GM10266 (cell line): ENCODE data around the gene STUB1.

Source experiments
- DNase-seq: peaks from one replicate; pipeline ENCODE4 v3.0.0; 2012; ENCODE audit errors: extremely low spot score
- TF ChIP-seq, protein P1 (sequence below): IDR thresholded peaks from 2 replicates; pipeline ENCODE4 v1.5.1; 2012; ENCODE audit warnings: mild to moderate bottlenecking, low read depth; ENCODE audit not compliant: control insufficient read depth, insufficient read depth; ENCODE audit errors: missing control alignments

STUB1 gene

DNA sequence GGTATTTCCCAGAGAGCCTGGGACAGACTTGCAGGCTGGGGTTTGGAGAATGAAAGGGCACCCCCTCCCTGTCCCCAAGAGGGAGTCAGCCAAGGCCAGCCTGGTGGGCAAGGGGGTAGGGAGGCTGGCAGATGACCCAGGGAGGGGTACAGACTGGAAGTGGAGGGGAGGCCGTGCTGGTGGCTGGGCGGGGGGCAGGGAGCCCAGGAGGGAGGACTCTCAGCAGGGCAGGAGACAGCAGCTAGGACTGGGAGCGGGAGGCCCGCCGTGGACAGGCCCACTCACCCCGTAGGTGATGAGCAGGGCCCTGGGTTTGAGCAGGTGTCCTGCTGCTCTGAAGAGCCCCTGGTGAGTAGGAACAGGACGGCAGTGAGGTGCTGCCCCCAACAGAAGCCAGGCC is 45.2 kb upstream of the STUB1 start:
- TF ChIP-seq, protein P1, sequence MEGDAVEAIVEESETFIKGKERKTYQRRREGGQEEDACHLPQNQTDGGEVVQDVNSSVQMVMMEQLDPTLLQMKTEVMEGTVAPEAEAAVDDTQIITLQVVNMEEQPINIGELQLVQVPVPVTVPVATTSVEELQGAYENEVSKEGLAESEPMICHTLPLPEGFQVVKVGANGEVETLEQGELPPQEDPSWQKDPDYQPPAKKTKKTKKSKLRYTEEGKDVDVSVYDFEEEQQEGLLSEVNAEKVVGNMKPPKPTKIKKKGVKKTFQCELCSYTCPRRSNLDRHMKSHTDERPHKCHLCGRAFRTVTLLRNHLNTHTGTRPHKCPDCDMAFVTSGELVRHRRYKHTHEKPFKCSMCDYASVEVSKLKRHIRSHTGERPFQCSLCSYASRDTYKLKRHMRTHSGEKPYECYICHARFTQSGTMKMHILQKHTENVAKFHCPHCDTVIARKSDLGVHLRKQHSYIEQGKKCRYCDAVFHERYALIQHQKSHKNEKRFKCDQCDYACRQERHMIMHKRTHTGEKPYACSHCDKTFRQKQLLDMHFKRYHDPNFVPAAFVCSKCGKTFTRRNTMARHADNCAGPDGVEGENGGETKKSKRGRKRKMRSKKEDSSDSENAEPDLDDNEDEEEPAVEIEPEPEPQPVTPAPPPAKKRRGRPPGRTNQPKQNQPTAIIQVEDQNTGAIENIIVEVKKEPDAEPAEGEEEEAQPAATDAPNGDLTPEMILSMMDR: no peak
- no peak for DNase-seq

DNA sequence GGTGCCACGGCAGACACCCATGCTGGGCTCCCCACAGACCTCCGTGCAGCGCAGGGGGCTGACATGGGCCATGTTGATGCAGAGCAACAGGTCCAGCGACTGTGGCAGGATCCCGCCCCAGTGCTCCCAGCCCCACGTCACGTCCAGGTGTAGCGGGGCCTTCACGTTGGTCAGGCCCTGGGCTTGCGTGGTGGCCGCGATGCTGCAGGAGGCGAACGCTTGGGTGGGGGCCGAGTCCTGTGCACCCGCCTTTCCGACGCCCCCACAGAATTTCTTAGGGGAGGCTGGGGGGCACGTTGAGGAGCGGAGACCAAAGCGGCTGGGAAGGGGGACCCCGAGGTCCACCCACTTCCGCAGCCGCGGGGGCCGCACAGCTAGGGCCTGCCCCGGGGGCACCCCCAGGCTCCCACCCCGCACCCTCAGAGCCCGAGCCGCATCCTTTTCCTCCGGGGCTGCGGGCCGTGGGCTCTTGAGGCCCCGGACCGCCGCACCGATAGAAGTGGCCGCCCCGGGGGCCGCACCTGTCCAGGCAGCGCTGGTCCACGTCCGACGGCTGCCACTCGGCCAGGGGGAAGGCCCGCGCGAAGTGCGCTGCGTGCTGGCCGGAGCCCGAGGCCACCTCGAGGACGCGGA is 44.5 kb upstream of the STUB1 start:
- TF ChIP-seq, protein P1: no peak
- peak; percentile 59 for DNase-seq

DNA sequence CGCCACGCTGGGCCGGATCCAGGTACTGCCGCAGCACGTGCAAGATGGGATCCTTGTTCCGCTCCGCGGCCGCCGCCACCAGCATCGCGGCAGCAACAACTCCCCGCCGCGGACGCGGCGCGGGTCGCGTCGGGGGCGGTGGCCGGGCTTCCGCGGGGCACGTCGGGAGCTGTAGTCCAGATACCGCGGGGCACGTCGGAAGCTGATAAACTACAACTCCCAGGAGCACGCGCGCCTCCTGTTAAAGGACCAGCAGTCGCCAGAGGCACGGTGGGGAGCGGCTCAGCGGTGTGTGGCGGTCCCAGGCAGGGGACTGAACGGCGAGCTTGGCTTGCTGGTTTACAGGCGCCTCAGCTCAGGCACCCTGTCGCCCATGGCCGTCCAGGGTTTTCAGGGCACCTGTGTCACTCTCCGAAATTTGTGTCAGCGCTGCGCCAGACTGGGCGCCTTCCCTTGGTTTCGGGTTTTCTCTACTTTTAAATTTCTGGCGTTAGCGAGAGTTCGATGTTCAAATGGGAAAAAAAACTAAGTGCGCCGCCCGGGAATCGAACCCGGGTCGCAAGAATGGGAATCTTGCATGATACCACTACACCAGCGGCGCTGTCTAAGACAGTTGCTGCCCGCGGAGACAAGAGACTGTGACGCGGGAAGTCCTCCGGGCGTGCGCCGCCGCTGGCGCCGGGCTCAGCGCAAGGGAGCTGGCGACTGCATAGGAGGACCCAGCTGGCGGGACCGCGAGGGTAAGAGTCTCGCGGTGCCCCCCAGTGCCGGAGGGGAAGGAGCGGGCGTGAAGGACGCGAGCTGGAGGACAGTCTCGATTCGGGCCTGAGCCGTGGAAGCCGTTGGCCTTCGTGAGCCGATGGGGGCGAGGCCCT is 43.8 kb upstream of the STUB1 start, which contains the start of gene METTL26:
METTL26 (minus strand) TSS at position 100 of the 875 bp plus-strand sequence; CDS start at position 85, 15 bp downstream.
- DNase-seq: peak; percentile 99
- TF ChIP-seq, protein P1: no peak

DNA sequence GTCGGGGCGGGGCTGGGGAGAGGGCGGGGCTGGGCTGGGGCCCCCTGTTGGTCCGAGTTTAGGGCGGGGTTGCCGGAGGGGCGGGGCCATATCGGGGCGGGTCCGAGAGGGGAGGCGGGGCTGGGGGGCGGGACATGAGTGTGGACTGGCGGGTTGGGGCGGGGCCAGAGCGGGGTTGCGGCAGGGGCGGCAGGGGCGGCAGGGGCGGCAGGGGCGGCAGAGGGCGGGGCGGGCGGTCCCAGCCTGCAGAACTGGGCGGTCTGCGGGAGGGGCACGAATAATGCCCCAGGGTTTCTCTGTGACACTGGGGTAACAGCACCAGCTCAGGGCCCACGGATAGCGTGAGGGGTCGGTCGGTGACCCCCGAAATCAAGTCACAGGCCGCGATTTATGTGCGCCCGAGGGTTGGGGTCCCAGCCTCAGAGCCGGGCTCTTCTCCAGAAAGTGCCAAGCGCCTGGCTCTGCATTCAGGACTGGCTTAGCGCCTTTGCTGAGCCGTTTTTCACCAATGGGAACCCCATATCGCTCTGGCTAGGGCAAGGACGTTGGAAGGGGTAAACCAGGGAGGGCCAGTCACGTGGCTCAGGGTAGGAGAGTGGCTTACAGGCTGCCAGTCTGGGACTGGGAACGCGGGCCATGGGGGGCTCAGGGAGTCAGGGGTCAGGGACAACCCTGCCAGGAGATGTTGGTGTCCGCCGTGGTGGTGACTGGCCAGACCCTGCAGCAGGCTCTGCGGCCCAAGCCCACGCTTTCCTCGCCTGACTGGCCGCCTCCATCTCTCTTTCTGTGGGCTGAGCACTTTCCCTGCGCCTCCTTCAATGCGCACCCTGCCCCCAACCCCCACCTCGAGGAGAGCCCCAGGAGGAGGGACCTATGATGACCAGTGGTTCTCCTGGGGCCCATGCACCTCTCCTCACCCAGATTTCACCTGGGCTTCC is 42.9 kb upstream of the STUB1 start:
- DNase-seq: peak; percentile 100

DNA sequence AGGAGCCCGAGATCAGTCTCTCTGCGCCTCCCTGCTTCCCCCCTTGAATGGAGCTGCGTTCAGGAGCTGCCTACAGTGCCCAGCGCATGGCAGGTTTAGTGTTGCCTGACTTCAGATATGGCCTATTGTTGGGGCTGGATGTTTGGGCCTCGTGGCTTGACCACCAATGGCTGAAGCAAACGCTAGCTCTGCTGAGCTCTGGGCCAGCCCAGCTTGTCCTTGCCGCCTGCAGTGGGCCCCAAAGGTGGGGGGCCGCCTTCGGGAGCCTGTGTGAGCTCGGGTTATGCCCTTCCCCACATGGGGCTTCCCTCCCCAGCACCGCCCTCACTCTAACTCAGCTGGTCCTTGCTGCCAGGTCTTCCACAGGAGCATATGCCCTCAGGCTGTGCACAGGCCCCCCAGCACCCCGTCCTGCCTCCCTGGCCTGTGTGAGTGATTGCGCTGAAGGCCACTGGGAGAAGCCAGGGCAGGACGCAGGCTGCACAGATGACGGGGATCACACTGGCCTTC is 42.1 kb upstream of the STUB1 start:
- TF ChIP-seq, protein P1: no peak
- no peak for DNase-seq

More for the DNA sequence above, 42.9 kb upstream of the STUB1 start:
- TF ChIP-seq, protein P1: no peak

DNA sequence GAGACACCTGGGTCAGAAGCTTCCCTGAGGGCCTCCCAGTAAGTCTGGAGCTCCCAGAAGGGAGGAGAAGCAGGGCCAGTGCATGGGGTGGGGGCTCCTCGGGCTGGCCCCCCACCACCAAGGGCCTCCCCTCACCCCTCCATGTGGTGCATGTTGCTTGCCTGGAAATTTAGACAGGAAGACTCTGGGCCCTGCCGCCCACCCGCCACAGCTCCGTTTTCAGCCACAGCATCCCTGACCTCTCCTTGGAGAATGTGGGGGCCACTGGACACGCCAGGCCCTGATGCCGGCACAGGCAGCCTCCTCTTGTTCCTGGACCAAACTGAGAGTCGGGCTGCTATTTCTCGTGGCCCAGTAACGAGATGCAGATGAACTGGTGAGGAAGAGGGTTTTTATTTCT is 41.4 kb upstream of the STUB1 start:
- no peak for DNase-seq
- TF ChIP-seq, protein P1: no peak
